GM19238 (cell line): Measurements from ENCODE around the gene DENND4C.
A peak's percentile ranks its signal among the peaks of the same experiment; 100 is the strongest.
"Not testable (repeated sequence)": the region's sequence is repeated elsewhere in the genome, so short reads cannot be mapped to it uniquely, and the experiment has no call there.

Source experiments
- DNase-seq: peaks from one replicate; pipeline ENCODE4 v3.0.0; 2011; ENCODE audit warnings: low spot score; ENCODE audit not compliant: insufficient read length

The DENND4C gene

DNA sequence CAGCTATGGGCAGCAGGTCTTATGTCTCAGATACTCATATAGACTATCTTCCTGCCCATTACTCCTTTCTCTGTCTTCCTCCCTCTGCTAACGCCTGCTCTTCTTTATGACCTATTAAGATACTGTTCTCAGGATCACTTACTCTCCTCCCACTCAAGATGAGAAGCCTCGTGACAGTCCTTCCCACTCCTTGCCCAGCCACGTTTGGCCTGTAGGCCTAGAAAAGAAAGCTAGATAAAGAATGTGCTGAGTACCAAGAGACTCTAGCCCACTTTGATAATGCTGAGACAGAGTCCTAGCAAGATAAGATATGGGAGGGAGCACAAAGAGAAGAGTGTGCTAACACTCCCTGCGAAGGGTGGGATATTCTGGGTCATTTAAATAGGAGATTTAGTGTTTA is 6.8 kb upstream of the DENND4C start:
- DNase-seq = no peak

DNA sequence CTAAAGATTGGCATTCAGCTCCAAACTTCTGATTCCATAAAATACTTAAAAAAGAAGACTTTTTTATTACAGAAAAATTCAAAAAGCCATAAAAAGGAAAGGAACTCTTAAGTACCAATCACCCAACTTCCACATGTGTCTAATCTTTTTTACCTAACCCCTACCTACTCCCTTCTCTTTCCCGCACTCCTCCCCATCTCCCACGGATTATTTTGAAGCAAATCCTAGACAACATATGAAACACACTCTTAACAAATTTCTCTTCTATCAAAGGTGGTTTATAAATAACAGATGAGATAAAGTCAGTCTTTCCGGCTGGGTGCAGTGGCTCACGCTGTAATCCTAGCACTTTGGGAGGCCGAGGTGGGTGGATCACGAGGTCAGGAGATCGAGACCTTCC is 5.9 kb upstream of the DENND4C start:
- no peak for DNase-seq

DNA sequence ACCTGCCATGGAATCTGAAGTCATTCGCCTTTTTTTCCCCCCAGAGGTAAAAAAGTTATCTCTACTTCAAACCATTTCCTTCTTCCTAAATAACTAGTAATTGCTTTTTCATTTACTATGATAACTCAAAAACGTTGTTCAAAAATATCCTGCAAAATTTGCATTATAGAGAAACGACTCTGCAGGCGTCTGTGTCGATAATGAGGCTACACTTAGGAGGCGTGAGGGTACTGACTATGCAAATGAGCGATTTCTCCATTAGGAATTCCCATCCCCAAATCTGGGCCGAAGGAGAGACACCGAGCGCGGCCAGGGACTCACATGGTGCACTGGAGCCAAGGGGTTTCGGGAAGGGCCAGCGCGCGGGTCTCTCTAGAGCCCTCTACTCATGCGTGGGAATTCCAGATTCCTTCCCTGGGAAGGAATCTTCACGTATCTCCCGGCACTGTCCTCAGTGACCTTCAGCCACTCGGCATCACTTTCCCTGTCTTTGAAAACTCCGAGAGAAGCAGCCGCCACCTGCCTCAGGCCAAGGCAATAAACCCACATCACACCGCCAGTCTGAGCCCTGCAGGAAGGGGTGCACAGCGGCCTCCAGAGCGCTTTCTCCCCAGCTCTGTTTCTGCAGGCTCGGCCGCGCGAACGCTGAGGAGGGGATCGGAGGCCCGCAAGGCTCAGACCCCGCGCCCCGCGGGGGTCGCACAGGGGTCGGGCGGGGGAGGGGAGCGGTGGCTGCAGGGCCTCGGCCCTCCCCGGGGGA is 718 bp upstream of the DENND4C start:
- DNase-seq = peak; percentile 59

DNA sequence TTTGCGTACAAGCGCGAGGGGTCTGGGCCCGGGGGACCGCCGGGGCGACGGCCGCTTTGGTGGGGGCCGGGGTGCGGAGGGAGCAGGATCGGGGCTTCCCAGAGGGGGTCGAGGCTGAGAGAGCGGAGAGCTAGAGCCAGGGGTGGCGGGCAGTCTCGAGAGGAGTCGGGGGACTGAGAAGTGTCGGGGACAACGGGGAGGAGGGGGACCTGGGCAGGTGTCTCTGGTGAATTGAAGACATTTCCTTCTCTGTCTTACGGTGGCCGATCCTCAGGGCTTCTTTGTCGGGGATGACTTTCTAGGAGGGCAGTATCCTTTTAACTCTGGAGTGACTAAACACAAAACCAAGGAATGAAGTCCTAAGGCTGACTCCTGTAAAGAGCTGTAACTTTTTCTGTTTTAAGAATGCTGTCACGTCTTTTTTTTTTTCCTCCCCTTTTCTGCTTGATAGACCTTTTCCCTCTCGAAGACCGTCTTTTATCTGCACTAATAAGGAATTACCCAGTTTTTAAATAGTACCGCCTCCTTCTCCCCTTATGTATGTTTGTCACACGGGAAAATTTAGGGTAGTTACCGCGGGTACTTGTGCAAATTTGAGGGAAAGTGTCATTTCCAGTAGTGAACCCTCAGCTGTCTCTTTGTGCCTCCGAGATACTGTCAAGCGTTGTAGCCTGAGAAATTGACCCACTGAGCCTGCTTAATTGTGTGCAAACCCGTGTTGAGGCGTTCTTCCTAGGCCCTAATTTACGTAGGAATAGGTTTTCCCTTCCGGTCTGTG is 822 bp downstream of the DENND4C start:
- peak; percentile 19 for DNase-seq

DNA sequence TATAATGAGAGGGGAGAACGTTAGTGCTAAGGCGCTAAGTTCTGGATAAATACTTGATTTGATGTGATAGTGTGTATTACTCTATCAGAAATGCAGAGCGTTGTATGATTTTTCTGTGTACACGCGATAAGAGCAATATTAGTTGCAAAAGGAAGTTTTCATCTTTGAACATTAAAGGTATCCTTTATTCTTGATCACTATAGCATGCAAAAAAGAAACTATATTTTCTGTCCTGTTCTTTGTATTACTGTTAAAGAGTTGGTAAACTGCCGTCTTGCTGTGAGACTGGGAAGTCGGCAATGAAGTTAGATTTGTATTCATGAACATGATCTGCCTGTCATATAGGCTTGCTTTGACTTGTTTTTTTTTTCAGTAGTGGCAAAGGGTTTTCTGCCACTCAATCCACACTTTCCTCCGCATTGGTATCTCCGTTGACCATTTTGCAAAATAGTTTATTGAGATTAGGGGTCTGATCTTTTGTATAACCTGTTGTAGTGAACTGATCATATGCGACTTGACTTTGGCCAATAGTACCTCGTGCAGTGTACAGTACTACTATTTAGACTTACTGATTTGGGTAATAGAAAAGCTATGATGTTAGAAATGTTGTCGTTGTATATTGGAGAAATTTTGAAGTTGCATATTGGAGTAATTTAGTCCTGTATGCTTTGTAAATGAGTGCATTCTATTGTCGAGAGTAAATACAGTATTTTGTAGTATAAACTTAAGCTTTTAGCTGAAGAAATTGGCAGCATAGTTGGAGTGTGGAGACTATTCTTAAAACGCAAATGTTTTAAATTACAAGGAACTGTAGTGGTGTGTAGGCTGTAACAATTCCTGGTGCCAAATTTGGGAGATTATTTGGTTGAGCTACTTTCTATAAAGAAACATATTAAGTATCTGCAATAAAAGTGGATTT is 1.7 kb downstream of the DENND4C start:
- DNase-seq = no peak

DNA sequence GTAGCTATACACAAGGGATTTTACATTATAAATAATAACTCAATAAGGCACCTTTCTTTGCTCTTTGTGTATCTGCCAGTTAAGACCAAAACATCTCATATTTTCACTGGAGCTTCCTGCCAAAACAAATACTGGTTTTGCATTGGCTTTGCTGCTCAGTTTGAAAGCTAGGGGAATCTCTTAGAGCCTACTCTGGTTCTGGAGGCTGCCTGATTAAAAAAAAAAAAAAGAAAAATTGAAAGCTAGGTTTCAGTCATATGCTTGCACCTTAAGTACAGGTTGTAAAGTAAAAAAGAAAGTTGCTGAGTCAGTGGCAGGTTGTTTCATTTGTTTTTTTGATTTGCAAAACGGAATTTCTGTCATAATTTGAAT is 2.3 kb downstream of the DENND4C start:
- DNase-seq = no peak

DNA sequence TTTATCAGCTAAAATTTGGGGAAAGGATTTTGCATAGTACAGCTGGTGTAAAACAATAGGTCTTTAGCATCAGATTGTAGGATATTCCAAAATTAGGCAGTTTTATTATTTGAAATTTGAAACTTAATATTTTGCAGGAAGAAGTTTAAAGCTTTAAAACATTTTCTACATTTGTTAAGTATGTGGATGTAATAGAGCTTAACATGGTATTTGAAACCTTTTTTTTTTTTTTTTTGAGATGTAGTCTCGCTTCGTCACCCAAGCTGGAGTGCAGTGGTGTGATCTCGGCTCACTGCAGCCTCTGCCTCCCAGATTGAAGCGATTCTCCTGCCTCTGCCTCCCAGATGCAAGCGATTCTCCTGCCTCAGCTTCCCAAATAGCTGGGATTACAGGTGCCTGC is 2.9 kb downstream of the DENND4C start:
- DNase-seq = no peak

DNA sequence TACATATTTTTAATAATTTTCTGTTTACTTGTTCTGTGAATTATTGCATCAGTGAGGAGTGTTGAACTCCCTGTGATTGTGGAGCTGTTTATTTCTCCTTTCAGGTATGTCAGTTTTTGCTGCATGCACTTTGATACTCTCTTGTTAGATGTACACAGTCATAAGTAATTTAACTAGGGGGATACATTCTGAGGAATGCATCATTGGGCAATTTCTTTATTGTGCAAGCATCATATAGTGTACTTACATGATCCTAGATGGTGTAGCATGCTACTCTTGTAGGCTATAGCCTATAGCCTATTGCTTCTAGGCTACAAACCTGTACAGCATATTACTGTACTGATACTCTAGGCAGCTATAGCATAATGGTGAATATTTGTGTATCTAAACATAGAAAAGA is 9.5 kb downstream of the DENND4C start:
- no peak for DNase-seq

DNA sequence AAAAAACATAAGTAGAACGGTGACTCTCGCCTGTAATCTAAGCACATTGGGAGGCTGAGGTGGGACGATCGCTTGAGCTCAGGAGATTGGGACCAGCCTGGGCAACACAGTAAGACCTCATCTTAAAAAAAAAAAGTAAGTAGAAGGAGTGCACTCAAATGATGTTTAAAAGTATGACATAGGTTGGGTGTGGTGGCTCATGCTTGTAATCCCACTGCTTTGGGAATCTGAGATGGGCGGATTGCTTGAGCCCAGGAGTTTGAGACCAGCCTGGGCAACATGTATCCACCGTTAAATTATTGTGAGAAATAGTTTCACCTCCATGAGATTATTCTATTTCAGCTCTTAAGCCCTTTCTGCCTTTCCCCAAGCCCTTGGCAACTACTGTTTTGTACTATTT is 11.2 kb downstream of the DENND4C start:
- DNase-seq = no peak

DNA sequence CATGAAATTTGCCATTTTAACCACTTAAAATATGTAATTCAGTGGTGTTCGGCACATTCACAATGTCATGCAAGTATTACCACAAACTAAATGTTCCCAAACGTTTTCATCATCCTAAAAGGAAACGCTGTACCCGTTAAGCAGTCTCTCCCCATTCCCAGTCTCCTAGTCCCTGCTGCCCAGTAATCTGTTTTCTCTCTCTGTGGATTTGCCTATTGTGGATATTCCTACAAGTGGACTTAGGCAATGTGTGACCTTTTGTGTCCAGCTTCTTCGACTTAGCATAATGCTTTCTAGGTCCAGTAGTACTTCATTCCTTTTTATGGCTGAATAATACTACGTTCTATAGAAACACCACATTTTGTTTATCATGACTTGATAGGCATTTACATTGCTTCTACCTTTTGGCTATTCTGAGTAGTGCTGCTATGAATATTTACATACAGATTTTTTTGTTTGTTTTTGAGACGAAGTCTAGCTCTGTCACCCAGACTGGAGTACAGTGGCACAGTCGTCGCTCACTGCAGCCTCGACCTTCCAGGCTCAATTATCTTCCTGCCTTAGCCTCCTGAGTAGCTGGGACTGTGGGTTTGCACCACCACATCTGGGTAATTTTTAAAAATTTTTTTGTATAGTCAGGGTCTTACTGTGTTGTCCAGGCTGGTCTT is 13.0 kb downstream of the DENND4C start:
- no peak for DNase-seq

DNA sequence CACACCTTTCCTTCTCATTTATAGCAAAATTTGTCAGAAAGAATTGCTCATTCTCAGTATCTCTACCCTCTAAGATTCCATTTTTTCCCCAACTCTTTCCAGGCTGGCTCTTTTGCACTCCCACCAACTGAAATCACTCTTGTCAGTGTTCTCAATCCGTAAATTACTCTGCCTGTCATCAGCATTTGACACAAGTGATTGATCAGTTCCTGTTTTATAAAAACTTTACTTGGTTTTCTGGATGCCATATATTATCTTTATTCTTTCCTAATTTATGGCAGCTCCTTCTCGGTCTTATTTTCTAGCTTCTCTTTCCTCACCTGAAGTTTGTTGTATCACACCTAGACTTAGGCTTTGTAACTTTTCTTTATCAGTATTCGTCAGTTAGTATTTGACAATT is 16.4 kb downstream of the DENND4C start:
- DNase-seq = no peak

DNA sequence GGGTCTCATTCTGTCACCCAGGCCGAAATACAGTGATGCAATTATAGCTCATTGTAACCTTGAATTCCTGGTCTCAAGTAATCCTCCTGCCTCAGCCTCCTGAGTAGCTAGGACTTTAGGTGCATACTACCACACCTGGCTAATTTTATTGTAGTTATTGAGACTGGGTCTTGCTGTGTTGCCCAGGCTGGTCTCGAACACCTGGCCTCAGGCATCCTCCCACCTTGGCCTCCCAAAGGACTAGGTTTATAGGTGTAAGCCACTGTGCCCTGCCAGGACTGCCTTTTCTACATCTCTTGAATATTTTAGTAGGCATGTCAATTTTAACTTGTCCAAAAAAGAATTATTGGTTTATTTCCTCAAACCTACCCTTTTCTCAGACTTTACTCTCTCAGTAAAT is 16.9 kb downstream of the DENND4C start:
- DNase-seq = no peak

DNA sequence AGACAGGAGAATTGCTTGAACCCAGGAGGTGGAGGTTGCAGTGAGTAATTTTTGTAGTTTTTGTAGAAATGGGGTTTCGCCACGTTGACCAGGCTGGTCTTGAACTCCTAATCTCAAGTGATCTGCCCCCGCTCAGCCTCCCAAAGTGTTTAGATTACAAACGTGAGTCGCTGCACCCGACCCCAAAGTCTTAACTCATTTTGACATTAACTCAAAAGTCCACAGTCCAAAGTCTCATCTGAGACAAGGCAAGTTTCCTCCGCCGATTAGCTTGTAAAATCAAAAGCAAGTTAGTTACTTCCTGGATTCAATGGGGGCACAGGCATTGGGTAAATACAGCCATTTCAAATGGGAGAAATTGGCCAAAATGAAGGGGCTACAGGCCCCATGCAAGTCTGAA is 19.9 kb downstream of the DENND4C start:
- not testable (repeated sequence) for DNase-seq

DNA sequence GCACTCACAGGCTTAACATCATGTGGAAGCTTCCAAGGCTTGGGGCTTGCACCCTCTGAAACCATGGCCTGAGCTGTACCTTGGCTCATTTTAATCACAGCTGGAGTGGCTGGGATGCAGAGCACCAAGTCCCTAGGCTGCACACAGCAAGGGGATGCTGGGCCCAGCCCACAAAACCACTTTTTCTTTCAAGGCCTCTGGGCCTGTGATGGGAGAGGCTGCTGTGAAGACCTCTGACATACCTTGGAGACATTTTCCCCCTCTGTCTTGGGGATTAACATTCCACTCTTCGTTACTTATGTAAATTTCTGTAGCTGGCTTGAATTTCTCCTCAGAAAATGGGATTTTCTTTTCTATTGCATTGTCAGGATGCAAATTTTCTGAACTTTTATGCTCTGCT is 20.7 kb downstream of the DENND4C start:
- not testable (repeated sequence) for DNase-seq

DNA sequence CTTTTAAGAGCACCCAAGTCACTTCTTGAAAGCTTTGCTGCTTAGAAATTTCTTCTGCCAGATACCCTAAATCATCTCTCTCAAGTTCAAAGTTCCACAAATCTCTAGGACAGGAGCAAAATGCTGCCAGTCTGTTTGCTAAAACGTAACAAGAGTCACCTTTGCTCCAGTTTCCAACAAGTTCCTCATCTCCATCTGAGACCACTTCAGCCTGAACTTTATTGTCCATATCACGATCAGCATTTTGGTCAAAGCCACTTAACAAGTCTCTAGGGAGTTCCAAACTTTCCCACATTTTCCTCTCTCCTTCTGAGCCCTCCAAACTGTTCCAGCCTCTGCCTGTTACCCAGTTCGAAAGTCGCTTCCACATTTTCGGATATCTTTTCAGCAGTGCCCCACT is 21.1 kb downstream of the DENND4C start:
- DNase-seq = not testable (repeated sequence)

DNA sequence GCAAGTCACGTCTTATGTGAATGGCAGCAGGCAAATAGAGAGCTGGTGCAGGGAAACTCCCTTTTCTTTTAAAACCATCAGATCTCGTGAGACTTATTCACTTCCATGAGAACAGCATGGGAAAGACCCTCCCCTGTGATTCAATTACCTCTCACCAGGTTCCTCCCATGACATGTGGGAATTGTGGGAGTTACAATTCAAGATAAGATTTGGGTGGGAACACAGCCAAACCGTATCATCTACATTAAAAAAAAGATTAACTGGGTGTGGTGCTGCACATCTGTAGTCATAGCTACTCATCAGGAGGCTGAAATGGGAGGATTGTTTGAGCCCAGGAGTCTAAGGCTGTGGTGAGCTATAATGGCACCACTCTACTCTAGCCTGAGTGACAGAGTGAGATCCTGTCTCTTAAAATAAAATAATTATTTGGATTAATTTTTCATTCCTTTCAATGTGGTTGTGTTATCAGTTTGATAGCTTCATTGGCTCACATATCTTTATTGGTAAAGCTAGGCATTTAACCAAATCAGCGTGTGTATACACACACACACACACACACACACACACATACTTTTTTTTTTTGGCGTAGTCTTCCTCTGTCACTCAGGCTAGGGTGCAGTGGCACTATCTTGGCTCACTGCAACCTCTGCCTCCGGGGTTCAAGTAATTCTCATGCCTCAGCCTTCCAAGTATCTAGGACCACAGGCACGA is 21.8 kb downstream of the DENND4C start:
- DNase-seq = no peak

DNA sequence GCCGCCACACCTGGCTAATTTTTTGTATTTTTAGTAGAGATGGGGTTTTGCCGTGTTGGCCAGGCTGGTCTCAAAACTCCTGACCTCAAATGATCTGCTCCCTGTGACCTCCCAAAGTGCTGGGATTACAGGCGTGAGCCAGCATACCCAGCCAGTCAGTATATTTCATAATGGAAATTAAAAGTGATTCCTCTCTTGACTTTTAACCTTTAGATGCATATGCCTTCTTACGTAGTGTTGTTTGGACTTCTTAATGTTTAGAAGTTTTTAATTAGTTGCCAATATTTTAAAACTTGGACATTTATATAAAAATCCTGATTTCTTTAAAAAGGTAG is 22.4 kb downstream of the DENND4C start:
- DNase-seq = no peak

DNA sequence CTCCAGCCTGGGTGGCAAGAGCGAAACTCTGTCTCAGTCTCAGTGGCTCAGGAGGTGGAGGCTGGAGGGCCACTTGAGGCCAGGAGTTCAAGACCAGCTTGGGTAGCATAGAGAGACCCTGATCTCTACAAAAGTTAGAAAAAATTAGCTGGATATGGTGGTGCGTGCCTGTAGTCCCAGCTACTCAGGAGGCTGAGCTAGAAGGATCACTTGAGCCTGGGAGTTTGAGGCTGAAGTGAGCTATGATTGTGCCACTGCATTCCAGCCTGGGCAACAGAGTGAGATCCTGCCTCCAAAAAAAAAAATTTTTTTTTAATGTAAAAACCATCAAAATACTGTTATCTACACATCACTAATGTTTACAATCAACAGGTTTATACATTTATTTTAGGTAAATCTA is 24.6 kb downstream of the DENND4C start:
- no peak for DNase-seq

DNA sequence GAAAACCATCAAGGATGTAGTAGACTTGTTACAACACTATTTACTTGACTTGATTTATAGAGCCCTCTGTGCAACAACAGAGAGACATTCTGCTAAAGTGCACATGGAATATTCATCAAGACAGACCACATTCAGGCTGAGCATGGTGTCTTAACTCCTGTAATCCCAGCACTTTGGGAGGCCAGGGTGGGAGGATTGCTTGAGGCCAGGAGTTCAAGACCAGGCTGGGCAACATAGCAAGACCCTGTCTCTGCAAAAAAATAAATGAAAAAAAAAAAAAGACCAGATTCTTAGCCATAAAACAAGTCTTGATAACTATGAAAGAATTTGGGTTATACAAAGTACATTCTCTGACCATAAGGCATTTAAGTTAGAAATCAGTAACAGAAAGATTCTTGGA is 25.3 kb downstream of the DENND4C start:
- DNase-seq = no peak

DNA sequence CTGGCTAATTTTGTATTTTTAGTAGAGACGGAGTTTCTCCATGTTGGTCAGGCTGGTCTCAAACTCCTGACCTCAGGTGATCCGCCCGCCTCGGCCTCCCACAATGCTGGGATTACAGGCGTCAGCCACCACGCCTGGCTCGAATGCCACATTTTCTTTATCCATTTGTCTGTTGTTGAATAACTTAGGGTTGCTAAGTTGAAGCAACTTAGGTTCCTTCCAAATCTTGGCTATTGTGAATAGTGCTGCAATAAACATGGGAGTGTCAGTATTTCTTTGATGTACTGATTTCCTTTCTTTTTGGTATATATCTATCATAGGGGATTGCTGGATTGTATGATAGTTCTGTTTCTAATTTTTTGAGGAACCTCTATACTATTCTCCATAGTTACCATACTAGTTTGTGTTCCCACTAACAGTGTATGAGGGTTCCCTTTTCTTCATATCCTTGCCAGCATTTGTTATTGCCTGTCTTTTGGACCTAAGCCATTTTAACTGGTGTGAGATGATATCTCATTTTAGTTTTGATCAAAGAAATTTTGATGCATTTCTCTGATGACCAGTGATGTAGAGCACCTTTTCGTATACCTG is 29.3 kb downstream of the DENND4C start:
- DNase-seq = not testable (repeated sequence)
